ENCODE results near the gene XPR1.

DNA sequence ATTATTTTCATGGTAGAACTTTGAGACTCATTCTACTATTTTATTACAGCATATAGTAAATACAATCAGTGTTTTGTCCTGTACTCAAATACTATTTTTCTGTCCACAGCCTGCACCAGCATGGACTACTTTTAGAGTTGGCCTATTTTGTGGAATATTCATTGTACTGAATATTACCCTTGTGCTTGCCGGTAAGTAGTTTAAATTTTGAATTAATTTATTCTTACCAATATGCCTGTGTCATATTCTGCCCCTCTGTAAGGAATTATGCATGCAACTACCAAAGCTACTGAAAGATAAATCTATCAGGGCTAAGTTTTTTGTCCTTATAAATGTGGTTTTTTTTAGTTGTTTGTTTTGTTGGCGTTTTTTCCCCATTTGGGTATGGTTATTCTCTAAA lies 179.5 kb downstream of the XPR1 start:
- TF ChIP-seq SRF (IDR thresholded peaks at IDR 0.05; ENCODE audit: low read depth) (no peak), ZFX (IDR thresholded peaks at IDR 0.05) (no peak), POLR2A (IDR thresholded peaks at IDR 0.05; ENCODE audit: borderline replicate concordance, extremely low read depth, insufficient read depth, insufficient read length) (no peak), CBX3 (IDR thresholded peaks at IDR 0.05; ENCODE audit: low read depth) (no peak), CEBPB (IDR thresholded peaks at IDR 0.05; ENCODE audit: low read depth) (no peak), RAD21 (IDR thresholded peaks at IDR 0.05; ENCODE audit: low read depth) (no peak), EZH2 (IDR thresholded peaks at IDR 0.05) (no peak), POLR2AphosphoS5 (IDR thresholded peaks at IDR 0.05; ENCODE audit: low read depth, low read length) (no peak), JUND (IDR thresholded peaks at IDR 0.05) (no peak), YY1 (IDR thresholded peaks at IDR 0.05; ENCODE audit: extremely low read depth, insufficient replicate concordance, low read depth, low read length) (no peak), SIN3A (IDR thresholded peaks at IDR 0.05; ENCODE audit: low read depth) (no peak)
- TF ChIP-seq, protein P1, sequence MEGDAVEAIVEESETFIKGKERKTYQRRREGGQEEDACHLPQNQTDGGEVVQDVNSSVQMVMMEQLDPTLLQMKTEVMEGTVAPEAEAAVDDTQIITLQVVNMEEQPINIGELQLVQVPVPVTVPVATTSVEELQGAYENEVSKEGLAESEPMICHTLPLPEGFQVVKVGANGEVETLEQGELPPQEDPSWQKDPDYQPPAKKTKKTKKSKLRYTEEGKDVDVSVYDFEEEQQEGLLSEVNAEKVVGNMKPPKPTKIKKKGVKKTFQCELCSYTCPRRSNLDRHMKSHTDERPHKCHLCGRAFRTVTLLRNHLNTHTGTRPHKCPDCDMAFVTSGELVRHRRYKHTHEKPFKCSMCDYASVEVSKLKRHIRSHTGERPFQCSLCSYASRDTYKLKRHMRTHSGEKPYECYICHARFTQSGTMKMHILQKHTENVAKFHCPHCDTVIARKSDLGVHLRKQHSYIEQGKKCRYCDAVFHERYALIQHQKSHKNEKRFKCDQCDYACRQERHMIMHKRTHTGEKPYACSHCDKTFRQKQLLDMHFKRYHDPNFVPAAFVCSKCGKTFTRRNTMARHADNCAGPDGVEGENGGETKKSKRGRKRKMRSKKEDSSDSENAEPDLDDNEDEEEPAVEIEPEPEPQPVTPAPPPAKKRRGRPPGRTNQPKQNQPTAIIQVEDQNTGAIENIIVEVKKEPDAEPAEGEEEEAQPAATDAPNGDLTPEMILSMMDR (IDR thresholded peaks at IDR 0.05 in 2 of 3, conservative IDR thresholded peaks at IDR 0.05 in 1 of 3; ENCODE audit: borderline replicate concordance in 1 of 3, insufficient read depth in 1 of 3, low read depth in 2 of 3, low read length in 2 of 3), result no peak

Measured in HCT116 (cell line).